IPS-20b (cell line): Measurements from ENCODE around the gene RUSF1.

ENCODE experiments used
- H3K27ac ChIP-seq: one replicate; pipeline ENCODE4 v1.5.1; 2013; ENCODE audit warnings: low read length
- H3K27me3 ChIP-seq: 2 replicates; pipeline ENCODE4 v1.6.1; 2013; ENCODE audit warnings: mild to moderate bottlenecking, low read length, inconsistent platforms; ENCODE audit not compliant: insufficient read depth
- H3K36me3 ChIP-seq: 2 replicates; pipeline ENCODE4 v1.6.1; 2013; ENCODE audit warnings: low read depth, mild to moderate bottlenecking, inconsistent platforms, low read length, moderate library complexity; ENCODE audit not compliant: insufficient read depth
- H3K4me1 ChIP-seq: 2 replicates; pipeline ENCODE4 v1.6.1; 2013; ENCODE audit warnings: mild to moderate bottlenecking, control low read depth, inconsistent platforms, low read length, moderate library complexity; ENCODE audit not compliant: insufficient read depth
- H3K4me3 ChIP-seq: 2 replicates; pipeline ENCODE4 v1.5.1; 2013; ENCODE audit warnings: mild to moderate bottlenecking, low read length, inconsistent platforms
- H3K9ac ChIP-seq: 2 replicates; pipeline ENCODE4 v1.6.1; 2013; ENCODE audit warnings: low read depth, mild to moderate bottlenecking, inconsistent platforms, low read length, moderate library complexity
- H3K9me3 ChIP-seq: 2 replicates; pipeline ENCODE4 v1.6.1; 2013; ENCODE audit warnings: mild to moderate bottlenecking, low read depth, low read length, inconsistent platforms; ENCODE audit not compliant: insufficient read depth

Gene RUSF1

GRCh38 chr16:31464348-31464769 is 43.8 kb downstream of the RUSF1 start:
- no peak overlapping the region for H3K27ac ChIP-seq
- H3K9me3 ChIP-seq, result no peaks in the 10 kb centered on the region
- H3K4me1 ChIP-seq, result no peaks in the 10 kb centered on the region
- H3K27me3 ChIP-seq, result no peaks in the 10 kb centered on the region
- no peak overlapping the region for H3K9ac ChIP-seq
- H3K4me3 ChIP-seq, result no peak overlapping the region
- H3K36me3 ChIP-seq, result peaks cover 7% of the 10 kb centered on the region; the same call in 1 of the 2 replicates

DNA sequence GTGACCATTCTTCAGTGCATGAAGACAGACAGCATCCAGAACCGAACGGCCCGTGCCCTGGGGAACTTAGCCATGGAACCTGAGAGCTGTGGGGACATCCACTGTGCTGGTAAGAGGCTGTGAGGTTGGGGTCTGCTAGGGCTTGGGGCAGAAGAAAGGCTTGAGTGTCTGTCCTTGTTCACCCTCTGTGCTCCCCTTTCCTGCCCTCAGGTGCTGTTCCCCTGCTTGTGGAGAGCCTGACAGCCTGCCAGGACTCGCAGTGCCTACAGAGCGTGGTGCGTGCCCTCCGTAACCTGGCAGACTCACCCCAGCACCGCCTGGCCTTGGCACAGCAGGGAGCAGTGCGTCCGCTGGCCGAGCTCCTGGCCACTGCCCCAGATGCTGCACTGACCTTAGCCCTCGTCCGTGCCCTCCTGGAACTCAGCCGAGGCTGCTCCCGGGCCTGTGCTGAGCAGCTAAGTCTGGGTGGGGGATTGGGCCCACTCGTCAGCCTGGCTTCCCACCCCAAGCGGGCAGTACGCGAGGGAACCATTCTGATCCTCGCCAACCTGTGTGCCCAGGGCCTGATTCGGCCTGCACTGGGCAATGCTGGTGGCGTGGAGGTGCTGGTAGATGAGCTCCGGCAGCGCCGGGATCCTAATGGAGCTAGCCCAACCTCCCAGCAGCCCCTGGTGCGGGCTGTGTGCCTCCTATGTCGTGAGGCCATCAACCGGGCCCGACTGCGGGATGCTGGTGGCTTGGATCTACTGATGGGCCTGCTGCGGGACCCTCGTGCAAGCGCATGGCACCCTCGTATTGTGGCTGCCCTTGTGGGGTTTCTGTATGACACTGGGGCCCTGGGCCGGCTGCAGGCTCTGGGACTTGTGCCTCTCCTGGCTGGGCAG is 46.0 kb downstream of the RUSF1 start:
- Histone ChIP-seq H3K4me1 (0 out of 2 replicates have a peak, but pooled peaks cover under 1% of the 10 kb centered on the region), H3K27me3 (no peaks in the 10 kb centered on the region), H3K4me3 (no peak overlapping the region), H3K9me3 (no peaks in the 10 kb centered on the region), H3K27ac (no peak overlapping the region), H3K9ac (no peak overlapping the region), H3K36me3 (peaks cover 7% of the 10 kb centered on the region; the same call in 1 of the 2 replicates)

GRCh38 chr16:31461201-31461920 is 46.8 kb downstream of the RUSF1 start:
- H3K9me3 ChIP-seq, result no peaks in the 10 kb centered on the region
- H3K4me3 ChIP-seq, result no peak overlapping the region
- no peak overlapping the region for H3K9ac ChIP-seq
- no peak overlapping the region for H3K27ac ChIP-seq
- H3K27me3 ChIP-seq, result no peaks in the 10 kb centered on the region
- peaks cover 3% of the 10 kb centered on the region; the same call in 1 of the 2 replicates for H3K4me1 ChIP-seq
- peaks cover 7% of the 10 kb centered on the region; the same call in 1 of the 2 replicates for H3K36me3 ChIP-seq

DNA sequence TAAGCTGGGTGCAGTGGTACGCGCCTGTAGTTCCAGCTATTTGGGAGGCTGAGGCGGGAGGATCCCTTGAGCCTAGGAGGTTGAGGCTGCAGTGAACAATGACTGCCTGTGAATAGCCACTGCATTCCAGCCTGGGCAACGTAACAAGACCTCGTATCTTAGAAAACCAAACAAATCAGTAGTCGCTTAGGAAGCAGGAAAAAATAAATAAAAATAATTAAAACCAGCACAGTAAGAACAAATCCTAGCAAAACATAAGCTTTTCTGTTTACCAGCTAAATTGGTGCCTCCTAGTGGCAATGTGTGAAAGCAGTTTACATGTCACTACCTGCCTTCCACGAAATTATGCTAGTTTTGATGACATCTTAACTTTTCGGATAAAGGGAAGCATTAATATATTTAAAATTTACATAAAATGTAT is 47.6 kb downstream of the RUSF1 start:
- Histone ChIP-seq H3K9me3 (no peaks in the 10 kb centered on the region), H3K9ac (peak overlapping the region; percentile 85; the same call in 1 of the 2 replicates), H3K4me3 (peak overlapping the region; percentile 83), H3K27me3 (no peaks in the 10 kb centered on the region), H3K36me3 (peaks cover 6% of the 10 kb centered on the region; the same call in 1 of the 2 replicates), H3K27ac (no peak overlapping the region), H3K4me1 (peaks cover 3% of the 10 kb centered on the region; the same call in 1 of the 2 replicates)

GRCh38 chr16:31459687-31460581 is 48.3 kb downstream of the RUSF1 start:
- Histone ChIP-seq H3K9me3 (no peaks in the 10 kb centered on the region), H3K9ac (peak overlapping the region; percentile 96), H3K4me3 (peak overlapping the region; percentile 83), H3K36me3 (0 out of 2 replicates have a peak, but pooled peaks cover 3% of the 10 kb centered on the region), H3K27ac (peak overlapping the region; percentile 93), H3K27me3 (no peaks in the 10 kb centered on the region), H3K4me1 (peaks cover 3% of the 10 kb centered on the region; the same call in 1 of the 2 replicates)

GRCh38 chr16:31458844-31459686 is 49.1 kb downstream of the RUSF1 start, which contains the start of gene ARMC5:
Gene ARMC5, plus strand, starts transcription at chr16:31459501. Its CDS starts 24 bp downstream, at chr16:31459525.
- Histone ChIP-seq H3K9ac (peak within 1 kb of the TSS; percentile 96), H3K9me3 (no peaks in the 10 kb centered on the region), H3K4me3 (peak within 1 kb of the TSS; percentile 83), H3K36me3 (no peaks in the 10 kb centered on the region), H3K27me3 (no peaks in the 10 kb centered on the region), H3K27ac (peak within 1 kb of the TSS; percentile 93), H3K4me1 (peaks cover 3% of the 10 kb centered on the region; the same call in 1 of the 2 replicates)

- H3K9me3 ChIP-seq, result no peaks in the 10 kb centered on the region
- H3K4me1 ChIP-seq, result peaks cover 9% of the 10 kb centered on the region
- H3K27me3 ChIP-seq, result no peaks in the 10 kb centered on the region
- peak overlapping the region; percentile 96; the same call in 1 of the 2 replicates for H3K9ac ChIP-seq
- H3K4me3 ChIP-seq, result peak overlapping the region; percentile 81
- no peaks in the 10 kb centered on the region for H3K36me3 ChIP-seq
- H3K27ac ChIP-seq, result peak overlapping the region; percentile 93
Measured at GRCh38 chr16:31458073-31458843, 49.9 kb downstream of the RUSF1 start.

- Histone ChIP-seq H3K4me3 (peak overlapping the region; percentile 81; the same call in 1 of the 2 replicates), H3K27me3 (no peaks in the 10 kb centered on the region), H3K27ac (no peak overlapping the region), H3K36me3 (no peaks in the 10 kb centered on the region), H3K9me3 (no peaks in the 10 kb centered on the region), H3K9ac (no peak overlapping the region), H3K4me1 (peaks cover 19% of the 10 kb centered on the region)
Measured at GRCh38 chr16:31456988-31457360, 51.2 kb downstream of the RUSF1 start.

GRCh38 chr16:31455601-31456314 is 52.4 kb downstream of the RUSF1 start:
- H3K36me3 ChIP-seq, result no peaks in the 10 kb centered on the region
- H3K9me3 ChIP-seq, result no peaks in the 10 kb centered on the region
- no peaks in the 10 kb centered on the region for H3K27me3 ChIP-seq
- no peak overlapping the region for H3K4me3 ChIP-seq
- H3K4me1 ChIP-seq, result peaks cover 24% of the 10 kb centered on the region
- no peak overlapping the region for H3K27ac ChIP-seq
- H3K9ac ChIP-seq, result no peak overlapping the region
